GM19023 (cell line): Measurements from ENCODE around the gene CDKN1C.
"Not testable (repeated sequence)": the region's sequence is repeated elsewhere in the genome, so short reads cannot be mapped to it uniquely, and the experiment has no call there.

ENCODE experiments used
- ATAC-seq: cut with Tn5 transposase; IDR thresholded peaks from one replicate; pipeline ENCODE4 v1.9.1; 2021; ENCODE audit warnings: mild to moderate bottlenecking, moderate library complexity; ENCODE audit not compliant: unreplicated experiment

CDKN1C gene

GRCh38 chr11:2909133-2909902, 23.7 kb upstream of the CDKN1C start:
- ATAC-seq: no peak

DNA sequence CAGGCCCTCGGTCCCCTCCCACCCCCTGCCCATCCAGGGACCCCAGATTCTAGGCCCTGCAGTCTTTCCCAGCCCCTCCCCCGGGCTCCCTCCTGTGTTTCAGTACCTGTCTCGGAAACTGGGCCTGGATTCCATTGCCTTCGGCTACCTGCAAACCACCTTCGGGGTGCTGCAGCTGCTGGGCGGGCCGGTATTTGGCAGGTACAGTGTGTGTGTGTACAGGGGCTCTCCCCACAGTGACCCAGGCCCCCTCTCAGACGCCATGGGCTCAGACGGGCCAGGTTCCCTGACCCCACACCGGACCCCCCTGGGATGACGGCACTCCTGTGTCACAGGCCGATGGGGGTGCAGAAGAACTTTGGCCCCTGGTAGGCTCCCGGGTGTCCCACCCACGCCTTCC, 22.6 kb upstream of the CDKN1C start:
- ATAC-seq: no peak

DNA sequence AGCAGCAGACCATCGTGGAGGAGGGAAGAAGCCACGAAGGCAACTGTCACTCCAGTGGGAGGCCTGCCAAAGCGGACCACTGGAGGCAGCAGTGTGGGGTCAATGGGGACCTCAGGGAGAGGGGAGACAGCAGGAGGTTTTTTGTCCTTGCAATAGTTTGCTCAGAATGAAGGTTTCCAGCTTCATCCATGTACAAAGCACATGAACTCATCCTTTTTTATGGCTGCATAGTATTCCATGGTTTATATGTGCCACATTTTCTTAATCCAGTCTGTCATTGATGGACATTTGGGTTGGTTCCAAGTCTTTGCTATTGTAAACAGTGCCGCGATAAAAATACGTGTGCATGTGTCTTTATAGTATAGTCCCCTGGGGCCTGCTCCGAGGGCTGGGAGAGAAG, 19.7 kb upstream of the CDKN1C start:
- ATAC-seq: not testable (repeated sequence)

DNA sequence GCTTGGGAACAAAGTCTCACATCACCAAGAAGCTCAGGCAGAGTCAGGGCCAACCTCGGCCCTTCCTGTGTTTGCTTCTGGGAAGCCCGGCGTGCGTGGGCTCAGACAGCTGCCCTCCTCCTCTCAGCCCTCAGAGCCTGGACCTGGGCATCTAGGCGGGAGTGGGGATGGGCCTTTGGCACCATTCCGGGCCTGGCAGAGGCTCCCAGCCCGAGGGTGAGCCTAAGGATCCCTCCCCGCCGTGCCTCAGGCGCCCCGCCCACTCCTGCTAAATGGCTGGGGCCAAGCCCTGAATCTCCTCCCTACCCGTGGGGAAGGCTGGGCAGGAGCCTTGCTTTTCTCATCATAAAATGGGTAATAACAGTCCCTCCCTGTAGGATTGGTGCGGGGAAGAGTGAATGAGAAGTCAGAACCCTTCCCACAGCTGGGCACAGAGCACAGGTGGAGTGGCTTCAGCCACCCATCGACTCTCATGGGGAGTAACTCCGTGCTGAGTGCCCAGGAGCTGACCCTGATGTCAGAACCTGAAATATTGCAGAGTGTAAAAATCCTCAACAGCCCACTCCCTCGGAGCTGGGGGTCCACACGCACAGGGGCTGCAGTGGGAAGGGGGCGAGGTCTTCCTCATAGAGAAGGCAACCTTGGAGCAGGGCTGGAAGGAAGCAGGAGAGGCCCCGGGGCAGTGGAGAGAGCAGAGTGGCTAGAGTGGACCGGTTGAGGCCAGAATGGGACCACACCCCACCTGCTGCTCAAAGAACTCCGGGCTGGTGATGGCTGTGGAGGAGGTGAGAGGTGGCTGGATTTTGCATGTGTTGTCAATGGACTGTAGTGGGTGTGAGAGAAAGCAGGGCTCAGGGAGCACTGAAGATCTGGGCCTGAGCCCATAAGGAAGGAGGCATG, 18.8 kb upstream of the CDKN1C start:
- no peak for ATAC-seq

DNA sequence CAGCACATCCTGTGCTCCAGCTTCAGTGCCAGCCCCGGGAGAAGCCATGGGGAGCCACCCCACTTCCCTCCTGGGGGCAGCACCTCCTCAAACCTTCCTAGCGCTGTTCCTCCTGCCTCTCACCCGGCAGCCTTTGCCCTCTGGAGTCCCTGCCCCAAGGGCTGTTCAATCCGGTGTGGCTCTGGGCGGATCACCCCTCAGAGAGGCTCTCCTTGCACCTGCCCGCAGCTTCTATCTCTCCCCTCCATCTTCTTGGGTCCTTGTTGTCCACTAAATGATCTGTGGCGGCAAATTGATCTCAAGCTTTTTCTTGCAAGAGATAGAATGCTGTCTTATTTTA, 18.1 kb upstream of the CDKN1C start:
- no peak for ATAC-seq

DNA sequence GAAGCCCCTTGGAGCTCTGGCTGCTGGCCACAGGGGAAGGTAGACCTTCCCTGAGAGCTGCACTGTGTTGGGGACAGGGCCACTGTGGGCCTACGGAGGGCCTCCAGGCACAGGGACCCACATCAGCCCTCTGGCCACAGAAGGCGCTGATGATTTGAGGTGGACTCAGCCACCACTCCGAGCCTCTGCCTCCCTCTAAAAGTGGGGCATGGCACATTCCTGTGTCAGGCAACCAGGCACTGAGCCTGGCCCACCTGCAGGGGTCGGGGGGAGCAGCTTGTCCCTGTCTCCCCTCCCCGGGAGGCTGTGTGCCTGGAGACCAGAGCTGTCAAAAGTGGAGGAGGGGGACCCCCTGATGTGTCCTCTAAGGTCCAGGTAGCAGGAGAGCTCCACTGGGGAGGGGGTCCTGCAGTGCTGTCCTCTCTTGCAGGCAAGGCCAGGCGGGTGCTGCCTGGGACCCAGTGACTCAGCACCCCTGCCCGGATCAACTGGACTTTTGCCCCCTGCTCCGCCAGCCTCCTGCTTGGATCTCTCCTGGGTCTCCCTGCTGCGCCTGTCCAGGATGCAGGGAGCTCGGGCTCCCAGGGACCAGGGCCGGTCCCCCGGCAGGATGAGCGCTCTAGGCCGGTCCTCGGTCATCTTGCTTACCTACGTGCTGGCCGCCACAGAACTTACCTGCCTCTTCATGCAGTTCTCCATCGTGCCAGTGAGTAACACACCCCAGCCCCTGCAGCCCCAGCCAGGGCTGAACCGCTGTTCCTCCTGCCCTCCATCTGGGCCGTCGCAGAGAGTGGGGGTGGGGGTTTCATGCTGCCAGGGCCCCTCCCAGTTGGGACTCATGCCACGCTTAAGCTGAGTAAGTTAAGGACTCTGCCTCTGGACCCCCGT, 17.5 kb upstream of the CDKN1C start:
- no peak for ATAC-seq

- peak; percentile 93 for ATAC-seq
Observed at GRCh38 chr11:2901854-2902783, 16.5 kb upstream of the CDKN1C start.

GRCh38 chr11:2901196-2901796, 15.7 kb upstream of the CDKN1C start:
- ATAC-seq: no peak

DNA sequence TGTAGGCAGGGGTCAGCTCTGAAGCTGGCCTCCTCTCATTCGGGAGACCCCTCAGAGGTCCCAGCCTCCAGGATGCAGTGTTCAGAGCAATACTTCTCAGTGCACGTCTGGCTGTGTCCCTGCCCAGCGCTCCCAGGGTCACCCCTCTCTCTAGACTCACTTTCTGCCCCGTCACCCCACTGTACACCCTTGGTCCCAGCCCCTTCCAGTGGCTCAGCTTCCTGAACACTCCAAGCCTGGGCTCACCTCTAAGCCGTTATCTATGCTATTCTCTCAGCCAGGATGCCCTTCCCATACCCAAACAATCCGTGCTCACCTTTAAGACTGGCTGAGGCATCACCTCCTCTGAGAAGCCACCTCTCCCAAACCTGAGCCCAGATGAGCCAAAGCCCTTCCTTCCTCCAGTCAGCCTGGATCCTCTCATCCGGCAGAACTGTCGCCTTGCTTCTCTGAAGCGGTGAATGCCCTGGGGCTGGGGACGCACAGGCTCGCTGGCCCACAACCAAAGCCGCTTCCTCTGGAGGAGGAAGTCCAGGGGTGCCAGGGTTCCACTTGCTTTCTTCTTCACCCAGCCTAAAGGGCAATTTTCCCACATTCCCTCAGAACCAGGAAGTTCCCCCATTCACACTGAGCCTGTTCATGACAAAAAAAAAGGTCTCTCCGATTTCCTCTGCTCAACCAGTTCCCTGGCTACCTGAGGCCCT, 13.7 kb upstream of the CDKN1C start:
- ATAC-seq: no peak

DNA sequence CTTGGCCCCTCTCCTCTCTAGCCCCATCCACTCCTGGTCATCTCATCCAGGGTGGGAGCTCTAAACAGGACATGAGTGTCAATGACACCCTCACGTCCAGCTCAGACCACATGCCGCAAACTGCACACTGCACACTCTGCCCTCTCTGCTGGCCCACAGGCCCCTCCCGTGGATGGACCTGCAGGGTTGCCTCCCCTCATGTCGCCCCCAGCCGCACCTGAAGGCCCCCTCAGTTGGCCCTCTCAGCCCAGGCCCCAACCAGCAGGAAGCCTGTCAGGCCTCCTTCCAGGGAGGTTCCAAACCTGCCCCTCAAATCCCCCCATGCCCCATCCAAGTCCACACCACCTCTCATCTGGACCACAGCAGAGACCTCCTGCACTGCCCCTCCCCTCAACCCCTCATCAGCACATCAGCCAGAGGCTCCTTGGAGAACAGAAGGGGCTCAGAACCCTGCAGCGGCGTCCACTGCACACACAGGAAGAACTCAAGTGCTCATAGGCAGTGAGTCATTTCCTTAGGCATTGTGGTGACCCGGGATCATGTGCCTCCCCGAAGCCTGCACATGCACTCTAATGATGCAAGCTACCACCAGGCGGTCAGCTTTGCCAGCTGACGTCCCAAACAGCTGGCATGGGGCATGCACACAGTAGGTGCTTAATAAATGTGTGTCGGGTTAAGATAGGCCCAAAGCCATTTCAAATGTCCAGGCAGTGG, 12.9 kb upstream of the CDKN1C start:
- no peak for ATAC-seq

GRCh38 chr11:2897048-2897447, 11.5 kb upstream of the CDKN1C start:
- ATAC-seq: no peak

GRCh38 chr11:2896047-2896446, 10.5 kb upstream of the CDKN1C start:
- ATAC-seq: no peak

DNA sequence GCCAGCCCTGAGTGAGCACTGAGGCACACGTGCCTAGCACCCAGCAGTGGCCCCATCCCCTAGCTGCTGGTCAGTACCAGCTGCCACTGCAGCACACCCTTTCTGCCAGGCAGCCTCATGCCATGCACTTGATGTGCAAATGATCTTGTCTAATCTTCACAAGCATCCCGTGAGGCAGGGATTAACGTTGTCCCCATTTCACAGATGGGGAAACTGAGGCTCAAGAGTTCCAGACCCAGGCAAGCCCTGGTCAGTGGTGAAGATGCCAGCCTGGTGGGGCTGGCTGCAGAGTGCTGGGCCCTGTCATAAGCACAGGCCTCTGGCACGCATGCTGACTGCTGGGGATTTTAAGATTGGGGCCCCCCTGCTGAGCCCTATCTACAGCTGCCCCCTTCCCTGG, 8.4 kb upstream of the CDKN1C start:
- no peak for ATAC-seq

DNA sequence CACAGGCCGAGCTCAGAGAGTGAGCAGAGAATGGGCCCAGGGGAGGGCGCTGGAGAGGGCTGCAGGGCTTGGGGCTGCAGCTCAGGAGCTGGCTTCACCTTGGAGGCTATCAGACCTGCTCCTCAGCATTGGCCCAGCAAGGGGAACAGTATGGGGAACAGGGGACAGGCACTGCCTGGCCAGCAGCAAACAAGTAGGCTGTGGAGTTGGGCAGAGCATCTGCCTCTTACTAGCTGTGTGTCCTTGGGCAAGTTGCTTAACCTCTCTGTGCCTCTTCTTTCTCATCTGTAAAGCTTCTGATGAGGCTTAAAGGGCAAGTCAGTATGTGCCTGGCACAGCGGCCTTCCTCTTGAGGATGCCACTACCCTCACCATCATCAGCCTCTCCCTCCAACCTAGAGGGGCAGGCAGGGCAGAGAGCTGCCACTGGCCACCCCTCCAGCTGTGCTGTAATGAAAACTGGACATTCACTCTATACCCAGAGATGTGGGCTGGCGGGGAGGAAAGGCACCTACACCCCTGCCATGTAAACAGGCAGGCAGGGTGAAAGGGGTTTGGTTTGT, 7.5 kb upstream of the CDKN1C start:
- no peak for ATAC-seq

GRCh38 chr11:2892215-2892966, 6.8 kb upstream of the CDKN1C start:
- no peak for ATAC-seq

GRCh38 chr11:2891326-2892214, 6.0 kb upstream of the CDKN1C start:
- ATAC-seq: no peak
